Endothelial cell of umbilical vein (primary cell): ENCODE results near the gene KRT6A.

ENCODE experiments used
- CTCF ChIP-seq, 2 donors: IDR thresholded peaks; 1 replicate in 1 of 2; 2 replicates in 1 of 2; pipeline ENCODE4 v1.5.1; 2011; ENCODE audit warnings: low read length in 2 of 2, mild to moderate bottlenecking in 2 of 2, moderate library complexity in 2 of 2, control low read depth in 1 of 2, inconsistent platforms in 1 of 2, low read depth in 1 of 2; ENCODE audit not compliant: insufficient read depth in 1 of 2; ENCODE audit errors: extremely low read depth in 1 of 2
- POLR2A ChIP-seq: IDR thresholded peaks from 2 replicates; pipeline ENCODE4 v1.6.1; 2012; ENCODE audit warnings: low read depth, mild to moderate bottlenecking, control low read depth, low read length

GRCh38 chr12:52499806-52500560, 6.9 kb upstream of the KRT6A start:
- TF ChIP-seq POLR2A (no peak), CTCF (IDR thresholded peaks at IDR 0.05; ENCODE audit: extremely low read depth in 1 of 2, insufficient read depth in 1 of 2, low read depth in 1 of 2, low read length in 2 of 2) (no peak)
